Stimulated activated CD4-positive, alpha-beta T cell treated with anti-CD3 and anti-CD28 coated beads, Interleukin-12 subunit alpha, Interleukin-12 subunit beta, amount 100 ng/mL, for 24 hours (primary cell): ENCODE measurements around the gene SPC25.
"Not testable (repeated sequence)": the region's sequence is repeated elsewhere in the genome, so short reads cannot be mapped to it uniquely, and the experiment has no call there.

Experiments used
- DNase-seq, 2 experiments: peaks; one replicate each; pipeline ENCODE4 v3.0.0-alpha.2; 2020; ENCODE audit warnings: low read depth in 2 of 2

The SPC25 gene

GRCh38 chr2:168903888-168904287 lies 13.7 kb upstream of the SPC25 start:
- no peak for DNase-seq

DNA sequence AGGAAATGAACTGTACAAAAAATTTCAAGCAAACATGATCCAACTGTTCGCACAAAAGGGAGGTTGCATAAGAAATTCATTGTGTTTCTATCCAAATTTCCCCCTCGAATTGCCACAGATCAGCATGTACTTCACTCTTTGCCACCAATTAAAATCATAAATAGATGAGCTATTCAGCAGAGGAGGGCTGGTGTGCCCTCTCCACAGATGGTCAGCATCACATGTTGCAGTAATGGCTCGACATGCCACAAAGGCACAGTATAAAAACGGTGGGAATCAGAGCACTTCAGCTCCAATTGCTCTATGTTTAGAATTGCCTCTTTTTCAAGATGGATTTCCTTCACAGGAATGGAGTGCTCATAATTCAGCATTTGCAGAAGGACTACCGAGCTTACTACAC lies 10.8 kb upstream of the SPC25 start, which contains the start of gene G6PC2:
Gene G6PC2 (plus strand): TSS at position 289 of the 400 bp plus-strand sequence. CDS start 41 bp downstream, at position 330.
- no peak for DNase-seq

DNA sequence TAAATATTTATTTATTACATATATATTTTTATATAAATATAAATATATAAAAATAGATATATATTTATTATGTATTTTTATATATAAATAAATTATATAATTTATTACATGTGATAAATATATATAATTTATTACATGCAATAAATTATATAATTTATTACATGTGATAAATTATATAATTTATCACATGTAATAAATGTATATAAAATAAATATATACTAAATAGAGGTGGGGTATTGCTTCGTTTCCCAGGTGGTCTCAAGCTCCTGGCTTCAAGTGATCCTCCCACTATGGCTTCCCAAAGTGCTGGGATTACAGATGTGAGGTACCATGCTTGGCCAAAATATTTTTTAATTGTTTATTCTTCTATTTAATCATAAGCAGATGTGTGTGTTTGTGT lies 7.2 kb upstream of the SPC25 start:
- no peak for DNase-seq

- no peak for DNase-seq
These were observed 6.6 kb upstream of the SPC25 start for GRCh38 chr2:168896783-168897182.

DNA sequence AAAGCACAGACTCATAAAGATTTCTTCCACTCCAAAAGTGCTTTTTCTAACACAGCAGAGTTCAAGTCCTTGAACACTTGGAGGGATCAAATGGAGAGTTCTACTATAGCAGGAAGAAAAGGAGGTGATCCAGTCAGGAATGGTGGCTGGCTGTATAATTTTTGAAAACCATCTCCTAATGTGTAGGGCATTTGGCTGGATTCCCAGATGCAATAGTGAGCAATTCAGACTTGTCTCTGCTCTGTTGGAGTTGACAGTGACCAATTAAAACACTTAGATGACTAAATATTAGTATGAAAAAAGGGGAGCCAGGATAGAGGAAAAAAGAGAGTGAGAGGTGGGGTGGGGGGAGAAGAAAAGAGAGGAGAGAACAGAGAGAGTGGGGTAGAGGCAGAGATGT lies 5.5 kb upstream of the SPC25 start:
- no peak for DNase-seq

GRCh38 chr2:168894720-168895119 lies 4.5 kb upstream of the SPC25 start:
- no peak for DNase-seq

- no peak for DNase-seq
These were observed 3.9 kb upstream of the SPC25 start for GRCh38 chr2:168894101-168894500.

DNA sequence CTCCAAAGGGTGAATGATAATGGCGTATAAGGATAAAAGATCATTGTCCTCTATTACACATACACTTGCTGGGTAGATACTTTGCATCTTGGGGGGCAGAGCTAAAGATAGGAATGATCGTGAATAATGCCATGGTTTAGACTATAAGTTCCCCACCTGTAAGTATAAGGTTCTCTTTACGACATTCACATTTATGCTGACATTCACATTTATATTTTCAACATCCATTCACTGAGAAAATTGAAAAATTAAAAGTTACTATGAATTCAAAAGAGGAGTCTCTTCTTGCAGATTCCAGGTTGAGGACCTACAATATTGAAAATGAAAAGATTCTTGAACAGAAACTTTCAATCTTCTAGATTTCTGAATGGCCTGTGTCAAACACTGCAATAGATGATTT lies 2.1 kb upstream of the SPC25 start:
- no peak for DNase-seq

GRCh38 chr2:168889635-168890005 lies 610 bp downstream of the SPC25 start:
- DNase-seq, result no peak

GRCh38 chr2:168884975-168885374 lies 5.3 kb downstream of the SPC25 start:
- no peak for DNase-seq

GRCh38 chr2:168882163-168882562 lies 8.1 kb downstream of the SPC25 start:
- not testable (repeated sequence) for DNase-seq

DNA sequence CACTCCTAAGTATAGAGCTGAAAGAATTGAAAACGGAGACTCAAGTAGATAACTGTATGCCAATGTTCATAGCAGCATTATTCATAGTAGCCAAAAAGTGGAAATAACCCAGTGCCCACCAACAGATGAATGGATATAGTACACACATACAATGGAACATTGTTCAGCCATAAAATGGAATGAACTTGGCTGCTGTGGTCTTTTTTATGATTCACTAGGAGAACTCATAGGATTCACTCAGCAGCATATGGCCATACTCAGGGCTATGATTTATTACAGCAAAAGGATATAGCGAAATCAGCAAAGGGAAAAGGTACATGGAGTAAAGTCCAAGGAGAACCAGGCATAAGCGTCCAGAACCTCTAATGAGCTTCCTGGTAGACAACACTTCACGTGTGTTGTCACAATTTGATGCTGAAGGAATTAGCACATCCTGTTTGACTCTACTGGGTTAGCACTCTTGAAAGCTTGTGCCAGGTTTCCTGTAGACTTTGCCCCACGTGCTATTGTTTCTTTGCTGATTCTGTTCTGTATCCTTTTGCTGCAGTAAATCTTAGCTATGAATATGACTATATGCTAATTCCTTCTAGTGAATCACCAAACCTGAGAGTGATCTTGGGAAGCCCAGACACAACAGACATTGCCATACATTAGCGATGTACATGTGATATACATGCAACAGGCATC lies 15.7 kb downstream of the SPC25 start:
- no peak for DNase-seq

DNA sequence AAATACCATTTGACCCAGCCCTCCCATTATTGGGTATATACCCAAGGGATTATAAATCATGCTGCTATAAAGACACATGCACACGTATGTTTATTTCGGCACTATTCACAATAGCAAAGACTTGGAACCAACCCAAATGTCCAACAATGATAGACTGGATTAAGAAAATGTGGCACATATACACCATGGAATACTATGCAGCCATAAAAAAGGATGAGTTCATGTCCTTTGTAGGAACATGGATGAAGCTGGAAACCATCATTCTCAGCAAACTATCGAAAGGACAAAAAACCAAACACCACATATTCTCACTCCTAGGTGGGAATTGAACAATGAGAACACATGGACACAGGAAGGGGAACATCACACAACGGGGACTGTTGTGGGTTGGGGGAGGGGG lies 19.4 kb downstream of the SPC25 start:
- DNase-seq, result not testable (repeated sequence)

DNA sequence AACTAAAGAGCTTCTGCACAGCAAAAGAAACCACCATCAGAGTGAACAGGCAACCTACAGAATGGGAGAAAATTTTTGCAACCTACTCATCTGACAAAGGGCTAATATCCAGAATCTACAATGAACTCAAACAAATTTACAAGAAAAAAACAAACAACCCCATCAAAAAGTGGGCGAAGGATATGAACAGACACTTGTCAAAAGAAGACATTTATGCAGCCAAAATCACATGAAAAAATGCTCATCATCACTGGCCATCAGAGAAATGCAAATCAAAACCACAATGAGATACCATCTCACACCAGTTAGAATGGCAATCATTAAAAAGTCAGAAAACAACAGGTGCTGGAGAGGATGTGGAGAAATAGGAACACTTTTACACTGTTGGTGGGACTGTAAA lies 19.9 kb downstream of the SPC25 start:
- DNase-seq, result not testable (repeated sequence)

DNA sequence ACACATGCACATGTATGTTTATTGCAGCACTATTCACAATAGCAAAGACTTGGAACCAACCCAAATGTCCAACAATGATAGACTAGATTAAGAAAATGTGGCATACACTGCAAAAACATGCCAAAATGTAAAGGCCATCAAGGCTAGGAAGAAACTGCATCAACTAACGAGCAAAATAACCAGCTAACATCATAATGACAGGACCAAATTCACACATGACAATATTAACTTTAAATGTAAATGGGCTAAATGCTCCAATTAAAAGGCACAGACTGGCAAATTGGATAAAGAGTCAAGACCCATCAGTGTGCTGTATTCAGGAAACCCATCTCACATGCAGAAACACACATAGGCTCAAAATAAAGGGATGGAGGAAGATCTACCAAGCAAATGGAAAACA lies 23.1 kb downstream of the SPC25 start:
- DNase-seq, result not testable (repeated sequence)

GRCh38 chr2:168858146-168858545 lies 32.1 kb downstream of the SPC25 start:
- no peak for DNase-seq

DNA sequence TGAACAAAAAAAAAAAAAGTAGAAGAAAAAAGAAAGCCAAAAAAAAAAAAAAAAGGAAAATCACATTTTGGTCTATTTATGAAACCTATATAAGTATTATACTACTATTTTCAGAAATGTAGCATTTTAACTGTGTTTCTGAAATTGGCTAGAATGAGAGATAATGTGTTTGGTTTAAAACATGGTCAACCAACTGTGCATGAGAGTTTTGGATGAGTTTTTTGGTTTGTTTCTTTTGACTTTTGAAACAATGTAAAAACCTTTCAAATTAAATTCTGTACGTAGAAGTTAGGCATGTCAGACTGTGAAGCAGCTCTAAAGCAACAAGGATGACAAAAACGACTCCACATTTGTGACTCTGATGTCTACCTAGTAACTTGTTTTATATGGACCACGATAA lies 34.6 kb downstream of the SPC25 start:
- no peak for DNase-seq

DNA sequence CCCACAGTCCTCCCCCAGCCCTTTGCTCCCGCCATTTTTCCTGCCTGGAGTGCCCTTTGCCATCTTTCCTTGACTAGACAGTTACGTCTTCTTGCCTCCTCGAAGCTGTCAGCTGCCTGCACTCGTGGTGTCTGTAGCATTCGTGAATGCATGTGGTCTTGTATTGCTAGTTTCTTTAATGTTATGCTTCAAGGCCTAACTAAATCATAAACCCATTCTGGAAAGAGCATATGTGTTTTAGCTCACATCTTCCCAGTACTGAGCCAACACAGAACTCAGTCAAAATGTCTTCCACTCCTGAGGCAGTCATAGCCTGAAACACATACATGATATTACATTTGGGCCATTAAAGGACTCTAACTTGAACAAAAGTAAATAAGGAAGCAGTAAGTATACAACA lies 35.6 kb downstream of the SPC25 start:
- DNase-seq, result no peak

DNA sequence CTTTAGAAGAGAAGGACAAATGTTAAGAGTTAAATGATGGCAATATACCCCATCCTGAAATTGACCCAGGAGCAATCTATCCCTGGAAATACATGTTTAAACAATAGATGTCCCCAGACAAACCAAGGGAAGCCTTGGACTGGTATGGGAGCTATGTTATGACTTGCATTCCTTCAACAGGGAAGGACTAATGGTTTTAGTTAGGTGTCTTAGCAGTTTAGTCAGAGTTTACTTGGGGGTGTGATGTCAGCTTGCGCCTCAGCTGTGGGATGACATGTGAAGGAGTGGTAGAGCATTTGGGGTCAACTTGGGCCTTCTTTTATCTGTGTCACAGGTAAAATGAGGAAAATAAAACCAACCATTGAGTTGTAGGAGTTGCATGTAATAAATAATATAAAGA lies 36.8 kb downstream of the SPC25 start:
- no peak for DNase-seq

- DNase-seq, result no peak
These were observed 37.7 kb downstream of the SPC25 start for GRCh38 chr2:168852481-168852880.

GRCh38 chr2:168851674-168852320 lies 38.4 kb downstream of the SPC25 start:
- no peak for DNase-seq

- DNase-seq, result no peak
These were observed 39.4 kb downstream of the SPC25 start for GRCh38 chr2:168850846-168851245.

DNA sequence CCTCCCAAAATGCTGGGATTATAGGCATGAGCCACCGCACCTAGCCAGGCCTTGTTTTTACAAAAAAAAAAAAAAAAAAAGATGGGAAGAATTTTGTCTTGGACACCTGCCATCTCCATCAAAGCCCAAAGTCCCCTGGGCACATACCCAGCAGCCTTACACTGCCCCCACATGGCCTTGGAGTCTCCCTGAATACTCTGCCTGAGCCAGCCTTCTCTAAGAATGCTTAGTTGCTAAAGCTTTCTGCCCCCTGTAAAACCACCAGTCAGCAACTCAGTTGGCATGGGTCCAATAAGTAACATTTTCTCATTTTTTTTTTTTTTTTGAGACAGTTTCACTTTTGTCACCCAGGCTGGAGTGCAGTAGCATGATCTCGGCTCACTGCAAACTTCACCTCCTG lies 40.6 kb downstream of the SPC25 start:
- DNase-seq, result no peak

GRCh38 chr2:168848225-168848624 lies 42.0 kb downstream of the SPC25 start:
- no peak for DNase-seq
